ENCODE data around the gene CLIP2.

The CLIP2 gene

DNA sequence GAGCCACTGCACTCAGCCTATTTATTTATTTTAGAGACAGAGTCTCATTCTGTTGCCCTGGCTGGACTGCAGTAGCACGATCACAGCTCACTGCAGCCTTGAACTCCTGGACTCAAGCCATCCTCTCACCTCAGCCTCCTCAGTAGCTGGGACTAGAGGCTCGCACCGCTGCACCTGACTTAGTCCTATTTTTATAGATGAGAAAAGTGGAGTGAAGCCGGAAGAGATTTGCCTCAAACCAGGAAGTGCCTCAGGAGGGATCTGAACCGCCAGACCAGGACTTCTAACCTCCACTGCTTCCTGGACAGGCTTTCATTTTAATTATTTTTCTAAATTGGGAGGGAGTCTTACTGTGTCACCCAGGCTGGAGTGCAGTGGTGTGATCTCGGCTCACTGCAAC lies 17.5 kb upstream of the CLIP2 start:
- DNase-seq (ENCODE audit: low read depth) = no peak

DNA sequence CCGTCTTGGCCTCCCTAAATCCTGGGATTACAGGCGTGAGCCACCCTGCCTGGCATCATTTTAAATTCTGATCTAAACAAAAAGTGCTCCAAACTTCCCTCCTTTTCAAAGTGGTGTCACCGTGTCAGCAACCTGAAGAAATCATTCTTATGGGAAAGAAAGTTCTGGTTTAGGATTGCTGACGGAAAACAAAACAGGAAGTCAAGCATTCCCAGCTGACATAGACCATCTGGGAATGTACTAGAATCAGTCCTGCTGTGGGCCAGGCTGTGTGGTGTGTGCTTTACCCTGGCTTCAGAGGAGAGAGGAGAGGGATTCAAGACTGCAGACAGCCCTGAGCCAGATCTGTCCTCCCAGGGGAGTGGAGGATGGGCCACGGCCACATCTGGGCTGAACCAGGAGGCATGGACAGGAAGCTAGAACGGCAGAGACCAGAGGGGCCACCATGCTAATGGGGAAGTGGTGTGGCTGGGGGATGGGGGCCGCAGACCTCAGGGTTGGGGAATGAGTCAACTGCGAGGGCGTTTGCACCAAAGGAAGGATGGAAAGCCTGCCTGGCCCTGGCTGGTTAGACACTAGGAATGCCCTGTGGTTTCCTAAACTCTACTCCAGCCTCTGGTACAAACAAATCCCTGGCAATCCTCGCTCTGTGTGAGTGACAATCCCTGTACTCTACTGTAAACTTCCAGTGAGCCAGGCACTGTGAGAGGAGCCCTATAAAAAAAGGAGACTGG lies 16.7 kb upstream of the CLIP2 start:
- DNase-seq (ENCODE audit: low read depth) = no peak

DNA sequence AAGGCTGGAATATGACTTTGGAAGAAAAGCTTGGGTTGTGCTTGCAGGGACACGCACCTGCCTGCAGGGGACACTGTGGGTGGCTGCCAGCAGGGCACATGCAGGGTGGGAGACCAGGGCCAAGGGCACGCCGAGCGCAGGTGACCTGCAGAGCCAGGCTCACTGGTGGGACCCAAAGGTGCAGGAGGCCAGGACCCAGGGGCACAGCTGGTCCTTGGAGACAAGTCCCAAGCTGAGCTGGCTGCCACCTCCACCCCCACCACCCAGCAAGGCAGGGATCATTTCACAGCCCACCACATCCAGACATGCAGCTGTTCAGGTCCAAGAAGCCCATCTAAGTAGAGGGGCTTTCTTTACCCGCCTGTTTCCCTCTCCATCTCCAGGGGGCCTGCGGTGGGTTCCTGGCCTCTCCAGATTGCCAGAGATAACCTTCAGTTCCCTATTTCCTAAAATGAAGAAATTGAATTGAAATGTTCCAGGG lies 13.8 kb upstream of the CLIP2 start:
- no peak for DNase-seq (ENCODE audit: low read depth)

DNA sequence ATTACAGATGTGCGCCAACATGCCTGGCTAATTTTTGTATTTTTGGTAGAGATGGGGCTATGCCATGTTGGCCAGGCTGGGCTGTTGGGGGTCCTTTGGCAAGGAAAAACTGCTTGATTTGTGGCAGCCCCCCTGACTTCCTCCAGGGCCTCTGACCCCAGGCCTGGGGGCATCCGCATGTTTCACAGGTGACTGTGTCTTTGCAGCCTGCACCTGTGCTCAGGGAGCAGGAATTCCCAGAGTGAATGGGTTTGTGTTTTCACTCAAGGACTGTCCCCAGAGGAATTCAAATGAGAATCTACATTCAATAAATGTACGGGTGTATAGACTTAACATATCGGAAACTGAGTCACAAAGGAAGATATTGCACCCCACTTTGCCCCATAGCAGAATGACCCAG lies 11.6 kb upstream of the CLIP2 start:
- DNase-seq (ENCODE audit: low read depth) = no peak

DNA sequence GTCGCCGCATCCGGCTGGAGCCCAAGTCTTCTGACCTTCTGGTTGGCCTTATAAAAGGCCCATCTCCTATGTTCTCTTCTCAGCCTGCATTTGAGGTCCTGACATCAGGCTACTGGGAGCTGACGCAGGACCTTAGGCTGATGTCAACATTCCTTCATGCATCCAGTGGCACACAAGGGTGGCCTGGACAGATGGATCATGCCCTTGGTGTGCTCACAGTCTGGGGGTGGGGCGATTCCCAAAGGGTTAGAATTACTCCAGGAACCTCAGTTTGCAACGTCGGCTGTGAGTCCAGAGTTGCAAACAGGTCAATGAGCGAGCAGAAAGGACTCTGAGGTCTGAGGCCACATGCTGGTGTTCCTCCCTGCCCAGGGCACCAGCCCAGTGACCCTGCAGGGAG lies 8.2 kb upstream of the CLIP2 start:
- no peak for DNase-seq (ENCODE audit: low read depth)

DNA sequence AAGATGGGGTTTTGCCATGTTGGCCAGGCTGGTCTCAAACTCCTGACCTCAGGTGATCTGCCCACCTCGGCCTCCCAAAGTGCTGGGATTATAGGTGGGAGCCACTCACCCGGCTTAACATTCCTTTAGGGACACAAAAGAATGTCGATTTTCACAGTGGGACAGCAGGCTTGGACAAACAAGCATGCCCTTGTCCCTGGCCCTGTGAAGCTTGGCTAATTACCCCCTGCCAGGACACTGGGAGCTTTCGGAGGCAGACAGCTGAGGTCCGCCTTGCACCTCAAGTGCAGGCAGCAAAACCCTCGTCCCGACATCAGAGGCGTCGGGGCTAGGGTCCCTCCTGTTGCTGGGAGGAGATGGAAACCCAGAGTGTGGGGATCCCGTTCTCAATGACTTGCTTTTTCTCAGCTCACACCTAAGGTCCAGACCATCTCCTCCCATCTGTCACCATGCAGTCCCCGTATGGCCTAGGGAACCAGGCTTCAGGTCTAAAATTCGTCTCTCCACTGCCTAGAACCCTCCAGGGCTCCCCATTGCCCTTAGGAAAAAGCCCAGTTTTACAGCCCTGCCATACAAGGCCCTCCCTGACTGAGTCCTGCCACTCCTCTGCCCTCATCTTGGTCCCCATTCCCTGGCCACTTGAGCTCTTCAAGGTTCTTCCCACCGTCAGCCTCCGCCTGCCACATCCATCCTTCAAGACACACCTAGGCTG lies 6.3 kb upstream of the CLIP2 start:
- no peak for DNase-seq (ENCODE audit: low read depth)

DNA sequence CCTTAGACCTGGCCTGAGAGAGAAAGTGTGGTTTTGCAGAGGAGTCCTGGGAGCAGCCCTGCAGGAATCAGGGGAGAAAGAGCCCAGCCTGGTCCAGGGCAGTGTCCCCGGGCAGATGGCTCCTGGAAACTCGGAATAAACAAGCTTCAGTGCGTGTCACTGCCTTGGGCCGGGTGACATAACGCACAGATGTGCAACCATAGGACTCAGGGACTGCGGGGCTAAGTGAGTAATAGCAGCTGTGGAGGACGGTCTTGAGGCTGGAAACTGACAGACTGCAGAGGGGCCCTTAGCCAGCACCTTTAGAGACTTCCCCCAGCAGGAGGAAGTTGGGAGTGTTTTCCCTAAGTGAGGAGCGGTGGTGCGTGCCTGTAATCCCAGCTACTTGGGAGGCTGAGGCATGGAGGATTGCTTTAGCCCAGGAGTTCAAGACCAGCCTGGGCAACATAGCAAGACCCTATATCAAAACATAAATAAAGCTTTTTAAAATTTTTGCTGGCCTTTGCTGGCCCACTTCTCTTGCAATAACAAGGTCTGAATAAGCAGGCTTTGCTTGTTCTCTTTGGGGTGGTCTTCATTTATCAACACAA lies 5.3 kb upstream of the CLIP2 start:
- no peak for DNase-seq (ENCODE audit: low read depth)

DNA sequence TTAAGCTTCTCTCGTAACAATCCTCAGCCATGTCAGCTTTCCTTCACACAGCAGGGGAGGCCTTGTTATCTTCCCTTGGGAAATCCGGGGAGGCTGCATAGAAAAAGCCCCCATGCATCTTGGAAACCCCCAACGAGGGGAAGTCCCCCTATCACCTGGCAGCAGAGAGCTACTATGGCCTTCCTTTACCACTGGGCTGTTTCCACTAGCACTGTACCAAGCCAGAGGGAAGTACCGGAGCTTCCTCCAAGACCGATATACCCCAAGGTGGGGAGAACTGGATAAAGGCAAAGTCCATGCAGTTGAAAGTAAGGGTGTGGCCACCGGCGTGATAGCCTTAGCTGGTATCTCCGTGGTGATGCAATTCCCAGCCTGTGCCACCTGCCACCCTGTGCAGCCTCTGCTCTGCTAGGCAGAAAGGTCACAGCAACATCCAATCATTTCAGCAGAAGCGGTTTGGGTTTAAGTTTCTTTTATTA lies 4.4 kb upstream of the CLIP2 start:
- DNase-seq (ENCODE audit: low read depth) = no peak

DNA sequence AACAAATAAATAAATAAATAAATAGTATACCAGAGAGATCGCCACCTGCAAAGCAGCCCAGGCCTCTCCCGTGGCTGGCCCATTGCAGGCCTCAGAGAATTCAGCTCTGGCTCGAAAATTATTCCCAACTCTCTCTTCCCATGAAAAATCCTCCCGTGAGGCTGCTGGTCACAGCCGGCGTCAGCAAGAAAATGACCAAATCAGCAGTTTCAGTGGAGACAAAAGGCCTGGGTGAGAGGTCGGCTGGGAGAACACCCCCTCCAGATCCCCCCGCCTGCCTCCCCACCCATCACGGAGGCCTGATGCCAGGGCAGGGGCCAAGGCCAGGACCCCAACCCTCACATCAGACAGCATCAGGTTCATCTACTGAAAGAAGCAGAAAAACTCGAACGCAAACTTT lies 3.1 kb upstream of the CLIP2 start:
- no peak for DNase-seq (ENCODE audit: low read depth)

DNA sequence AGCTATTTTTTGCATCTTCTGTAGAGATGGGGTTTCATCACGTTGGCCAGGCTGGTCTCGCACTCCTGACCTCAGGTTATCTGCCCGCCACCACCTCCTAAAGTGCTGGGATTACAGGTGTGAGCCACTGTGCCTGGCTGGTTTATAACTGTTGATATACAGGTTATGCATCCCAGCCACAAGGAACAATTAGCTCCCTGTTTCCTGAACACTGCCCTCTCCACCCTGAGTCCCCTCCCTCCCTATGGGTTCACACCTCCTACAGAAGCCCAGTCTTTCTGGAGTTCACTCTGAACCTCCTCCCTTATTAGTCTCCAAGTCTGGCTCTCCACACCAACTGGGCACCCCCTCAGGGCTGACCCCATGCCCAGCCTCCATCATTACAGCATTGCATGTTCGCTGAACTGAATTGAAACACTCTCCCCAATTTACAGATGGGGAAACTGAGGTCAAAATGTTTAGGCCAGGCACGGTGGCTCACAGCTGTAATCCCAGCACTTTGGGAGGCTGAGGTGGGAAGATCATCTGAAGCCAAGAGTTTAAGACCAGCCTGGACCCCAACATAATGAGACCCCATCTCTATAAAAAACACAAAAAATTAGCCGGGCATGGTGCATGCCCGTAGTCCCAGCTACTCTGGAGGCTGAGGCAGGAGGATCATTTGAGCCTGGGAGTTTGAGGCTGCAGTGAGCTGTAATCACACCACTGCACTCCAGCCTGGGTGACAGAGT lies 1.7 kb upstream of the CLIP2 start:
- DNase-seq (ENCODE audit: low read depth) = no peak

DNA sequence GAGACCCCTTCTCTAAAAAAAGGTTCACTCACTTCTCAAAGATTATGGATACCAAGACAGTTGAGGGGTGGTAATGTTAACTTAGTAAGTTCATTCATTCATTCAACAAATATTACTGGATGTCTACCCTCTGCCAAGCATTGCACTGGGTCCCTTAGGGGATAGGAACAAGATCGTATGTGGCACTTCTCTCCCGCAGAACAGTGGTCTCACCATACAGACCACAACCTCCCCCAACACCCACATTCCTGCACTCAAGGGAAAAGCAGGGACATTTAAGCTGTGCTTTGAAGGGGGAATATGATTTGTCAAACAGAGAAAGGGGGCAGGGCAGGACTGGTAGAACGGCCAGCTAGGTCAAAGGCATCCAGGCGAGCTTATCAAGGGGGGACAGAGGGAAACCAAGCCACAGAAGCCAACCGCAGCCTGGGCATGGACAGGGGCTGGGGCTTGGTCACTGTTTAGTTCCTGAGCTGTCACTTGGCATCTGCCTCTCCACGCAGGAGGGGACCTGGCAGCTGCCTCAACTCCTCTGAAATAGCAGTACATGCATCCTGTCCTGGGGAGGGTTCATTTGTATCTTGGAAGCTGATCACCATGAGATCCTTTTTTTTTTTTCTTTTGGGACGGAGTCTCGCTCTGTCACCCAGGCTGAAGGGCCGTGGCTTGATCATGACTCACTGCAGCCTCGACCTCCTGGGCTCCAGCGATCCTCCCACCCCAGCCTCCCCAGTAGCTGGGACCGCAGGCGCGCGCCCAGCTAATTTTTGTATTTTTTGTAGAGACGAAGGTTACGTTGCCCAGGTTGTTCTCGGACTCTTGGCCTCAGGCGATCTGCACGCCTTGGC lies 949 bp upstream of the CLIP2 start:
- no peak for DNase-seq (ENCODE audit: low read depth)

DNA sequence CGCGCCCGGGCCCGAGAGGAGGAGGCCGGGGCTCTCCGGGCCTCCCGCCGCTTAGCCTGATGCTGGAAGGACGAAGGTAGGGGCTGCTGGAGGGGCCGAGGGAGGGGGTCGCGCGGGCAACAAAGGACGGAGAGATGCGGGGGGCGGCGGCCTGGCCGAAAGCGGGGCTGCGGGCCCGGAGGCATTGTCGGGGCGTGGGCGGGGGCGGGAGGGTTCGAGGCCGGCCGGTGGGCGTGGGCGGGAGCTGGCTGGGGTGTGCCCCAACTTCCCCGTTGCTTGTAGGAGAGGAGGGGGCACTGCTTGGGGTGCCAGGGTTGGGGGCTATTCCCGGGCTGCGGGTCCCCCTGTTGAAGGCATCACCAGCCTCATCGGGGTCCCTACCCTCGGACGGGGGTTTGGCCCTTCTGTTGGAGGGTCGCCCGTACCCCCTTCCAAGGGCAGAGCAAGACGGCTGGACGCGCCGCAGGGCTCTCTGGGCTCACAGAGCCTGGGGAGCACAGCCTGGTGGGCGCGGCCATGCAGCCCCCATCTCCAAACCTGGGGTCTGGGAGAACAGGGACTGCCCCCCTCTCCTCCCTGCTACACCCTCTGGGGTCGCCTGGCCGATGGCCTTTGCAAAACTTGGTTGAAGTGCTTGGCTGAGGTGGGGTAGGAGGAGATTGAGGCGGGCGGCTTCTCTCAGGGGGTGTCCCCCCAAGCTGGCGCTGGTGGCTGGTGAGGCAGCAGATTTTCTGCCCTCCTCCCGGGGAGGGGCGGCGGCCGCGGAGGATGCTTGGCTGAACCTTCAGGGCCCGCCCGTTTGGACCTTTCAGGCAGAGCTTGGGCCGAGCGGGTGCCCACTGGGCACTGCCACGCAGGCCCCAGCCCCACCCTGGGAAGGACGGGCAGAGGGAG lies 699 bp downstream of the CLIP2 start:
- no peak for DNase-seq (ENCODE audit: low read depth)

DNA sequence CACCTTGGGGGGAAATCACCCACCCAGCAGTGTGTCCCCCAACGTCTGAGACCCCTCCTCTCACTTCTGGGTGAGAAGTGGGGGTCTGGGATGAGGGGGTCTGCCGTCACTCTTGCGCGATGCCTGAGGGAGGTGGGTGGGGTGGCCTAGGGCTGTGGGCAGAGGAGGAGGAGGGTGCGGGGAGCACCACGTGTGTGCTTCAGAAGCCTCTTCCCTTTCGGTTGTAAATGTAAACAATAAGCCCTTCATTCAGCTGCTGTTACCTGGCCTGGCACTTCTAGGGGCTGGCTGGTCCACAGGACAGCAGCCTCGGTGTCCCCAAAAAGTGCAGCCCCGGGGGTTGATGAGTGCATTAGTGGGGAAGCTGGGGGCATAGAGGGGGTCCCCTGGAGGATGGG lies 1.3 kb downstream of the CLIP2 start:
- no peak for DNase-seq (ENCODE audit: low read depth)

DNA sequence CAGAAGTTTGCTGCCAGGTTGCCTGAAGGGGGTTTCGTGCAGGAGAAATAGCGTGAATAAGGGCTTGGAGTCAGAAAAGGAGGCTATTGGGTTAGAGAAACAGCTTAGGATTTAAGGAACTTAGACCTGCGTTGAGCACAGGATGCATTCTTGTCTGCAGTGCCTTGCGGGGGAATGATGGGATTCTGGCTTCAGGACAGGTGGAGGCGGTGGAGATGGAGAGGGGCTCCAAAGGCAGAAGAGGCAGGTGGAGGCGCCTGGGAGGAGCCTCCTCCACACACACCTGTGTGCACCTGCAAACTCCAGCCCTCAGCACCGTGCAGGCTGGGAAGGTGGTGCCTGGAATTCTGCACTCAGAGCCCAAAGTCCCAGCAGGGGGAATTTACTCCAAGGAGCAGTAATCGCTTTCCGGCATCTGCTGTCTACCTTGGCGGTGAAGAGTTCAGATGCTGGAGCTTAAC lies 1.8 kb downstream of the CLIP2 start:
- no peak for DNase-seq (ENCODE audit: low read depth)

DNA sequence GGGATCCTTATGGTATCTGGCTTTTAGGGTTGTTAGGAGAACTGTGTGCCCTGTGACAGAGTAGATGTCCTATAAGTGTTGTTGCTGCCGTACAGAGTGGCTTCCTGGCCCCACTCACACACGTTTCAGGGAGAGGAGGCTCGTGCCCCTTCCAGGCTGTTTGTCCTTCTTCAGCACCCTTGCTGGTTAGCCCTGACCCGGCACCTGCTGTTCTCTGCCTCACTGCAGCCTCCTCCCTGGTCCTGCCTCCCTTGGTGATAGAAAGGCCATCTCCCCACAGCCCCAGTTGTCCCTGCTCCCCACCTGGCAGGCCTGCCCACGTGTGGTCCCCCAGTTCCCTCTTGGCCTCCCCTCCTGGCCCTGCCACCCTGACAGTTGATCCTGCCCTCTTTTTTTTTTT lies 2.3 kb downstream of the CLIP2 start:
- DNase-seq (ENCODE audit: low read depth) = no peak

DNA sequence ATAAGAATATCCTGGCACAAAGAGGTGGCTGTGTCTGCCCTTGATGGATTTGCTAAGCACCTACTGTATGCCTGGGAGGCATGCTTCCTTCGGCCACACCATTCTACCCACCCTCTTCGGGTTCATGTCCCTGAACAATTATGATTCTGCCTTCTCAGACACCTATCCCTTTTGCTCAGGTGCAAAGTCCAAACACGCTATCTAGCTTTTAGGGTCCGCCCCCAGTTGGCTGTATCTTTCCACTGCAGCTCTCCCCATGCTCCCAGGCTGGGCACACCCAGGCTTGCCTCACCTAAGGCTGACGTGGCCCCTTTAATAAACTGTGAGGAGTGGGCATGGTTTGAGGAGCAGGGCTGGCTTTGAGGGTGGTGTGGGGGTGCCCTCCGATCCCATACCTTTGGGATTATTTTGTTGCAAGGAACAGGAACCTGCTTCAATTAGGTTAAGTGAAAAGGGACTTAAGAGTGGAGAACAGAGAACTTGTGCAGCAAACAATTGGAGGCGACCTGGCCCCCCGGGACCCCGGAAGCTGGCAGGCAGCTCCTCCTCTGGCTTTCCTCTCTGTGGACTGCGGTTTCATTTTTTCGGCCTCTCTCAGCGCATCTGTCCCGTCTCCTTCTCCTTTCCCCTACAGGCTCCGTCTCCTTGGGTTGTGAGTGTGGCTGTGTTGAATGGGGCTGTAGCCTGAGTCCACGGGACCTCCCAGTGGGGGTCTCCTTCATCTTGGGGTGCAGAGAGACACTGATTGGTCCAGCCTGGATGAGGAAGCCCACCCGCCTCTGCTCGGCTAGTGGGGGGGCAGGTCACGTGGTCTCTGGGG lies 3.8 kb downstream of the CLIP2 start:
- no peak for DNase-seq (ENCODE audit: low read depth)

DNA sequence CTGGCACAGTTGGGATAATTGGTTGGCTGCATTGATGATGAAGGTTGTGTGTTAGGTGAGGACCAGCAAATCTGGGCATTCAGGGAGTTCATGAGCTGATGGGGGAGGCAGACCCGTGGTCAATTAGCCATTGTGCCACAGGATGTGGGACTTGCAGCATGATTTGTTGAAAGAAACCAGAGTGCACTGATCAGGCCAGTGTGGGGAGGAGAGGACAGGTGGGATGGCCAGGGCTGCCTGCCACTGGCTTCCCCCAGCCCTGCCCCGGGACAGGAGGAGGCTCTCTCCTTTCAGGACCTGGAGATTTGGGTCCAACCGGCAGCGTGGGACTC lies 4.3 kb downstream of the CLIP2 start:
- no peak for DNase-seq (ENCODE audit: low read depth)

DNA sequence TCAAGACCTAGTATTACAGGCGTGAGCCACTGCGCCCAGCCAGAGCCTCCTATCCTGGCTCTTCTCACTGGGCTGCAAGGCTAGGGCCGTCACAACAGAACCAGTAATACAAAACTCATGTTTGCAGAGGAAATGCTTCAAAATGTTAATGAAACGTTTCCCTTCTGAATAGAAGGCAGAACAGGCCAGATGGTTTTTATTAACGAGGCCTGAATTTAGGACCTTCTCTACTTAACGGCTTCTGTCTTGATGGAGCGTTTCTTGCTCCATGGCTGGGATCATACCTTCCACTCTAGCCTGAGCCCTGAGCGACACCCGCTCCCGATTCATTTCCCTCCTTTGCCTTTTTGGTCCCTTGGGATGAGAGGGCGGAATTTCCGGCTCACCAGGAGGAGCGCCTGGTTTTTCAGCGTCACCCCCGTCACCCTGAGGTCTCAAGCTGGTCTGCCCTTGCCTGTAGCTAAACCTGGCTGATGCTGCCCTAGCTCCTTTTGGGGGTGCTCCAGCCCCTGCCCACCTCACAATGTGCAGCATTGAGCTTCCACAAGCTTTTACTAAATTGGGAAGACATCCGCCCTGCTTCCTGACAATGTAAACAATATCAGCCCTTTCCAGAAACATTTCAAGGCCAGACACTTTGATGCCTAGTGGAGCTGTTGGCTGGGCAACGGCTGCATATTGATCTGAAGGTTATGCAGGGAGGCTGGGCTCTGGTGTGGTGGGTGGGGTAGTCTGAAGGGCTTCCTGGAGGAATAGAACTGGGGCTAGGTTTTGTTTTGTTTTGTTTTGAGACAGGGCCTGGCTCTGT lies 5.2 kb downstream of the CLIP2 start:
- DNase-seq (ENCODE audit: low read depth) = no peak
